Liver (tissue), 2 donors: ENCODE results near the gene TSHZ2.

Experiments
- CTCF ChIP-seq: fragments of 150-350 bp; IDR thresholded peaks from 2 replicates; pipeline ENCODE4 v1.5.1; 2017; ENCODE audit warnings: improper control_type of control experiment, low read depth, low read length; ENCODE audit not compliant: missing input control
- REST ChIP-seq: IDR thresholded peaks from 2 replicates; pipeline ENCODE4 v1.6.1; 2016; ENCODE audit warnings: antibody characterized with exemption, mild to moderate bottlenecking
- donor health status: healthy.

DNA sequence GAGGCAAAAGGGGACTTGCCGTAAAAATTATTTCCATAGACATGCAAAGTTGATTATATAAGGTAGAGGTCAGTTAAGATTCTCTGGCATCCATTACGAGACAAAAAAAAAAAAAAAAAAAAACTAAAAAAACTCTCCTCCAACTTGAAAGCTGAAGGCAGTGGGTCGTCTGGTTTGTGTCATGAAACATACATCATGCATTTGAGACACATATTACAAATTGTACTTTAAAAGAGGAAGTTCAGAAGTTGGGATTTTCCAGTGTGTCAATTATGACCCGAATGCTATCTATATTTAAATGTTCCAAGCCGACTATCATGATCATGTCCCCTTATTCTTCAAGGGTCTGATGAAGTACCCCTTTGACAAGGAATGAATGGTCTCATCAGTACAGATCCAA, 496.4 kb downstream of the TSHZ2 start:
- TF ChIP-seq CTCF, result no peak
- TF ChIP-seq REST, result no peak
